HFF-Myc (cell line): ENCODE data around the gene ENTHD1.

Experiments used
- DNase-seq: peaks from one replicate; pipeline ENCODE4 v3.0.0-alpha.2; 2011; ENCODE audit warnings: low read depth; ENCODE audit errors: extremely low read depth
- H3K4me3 ChIP-seq: replicated peaks from 2 replicates; pipeline ENCODE4 v1.5.1; 2011; ENCODE audit warnings: low read depth, mild to moderate bottlenecking, control low read depth, low read length
- CTCF ChIP-seq: IDR thresholded peaks from 2 replicates; pipeline ENCODE4 v1.5.1; 2012; ENCODE audit warnings: mild to moderate bottlenecking, low read depth, low read length, control low read depth; ENCODE audit errors: missing control alignments

ENTHD1 gene

GRCh38 chr22:39713799-39714290, 179.7 kb downstream of the ENTHD1 start:
- TF ChIP-seq CTCF = no peak
- H3K4me3 ChIP-seq = no peak overlapping the region
- no peak for DNase-seq

GRCh38 chr22:39712751-39713525, 180.6 kb downstream of the ENTHD1 start:
- no peak for TF ChIP-seq CTCF
- DNase-seq = no peak
- no peak overlapping the region for H3K4me3 ChIP-seq

- TF ChIP-seq CTCF = no peak
- H3K4me3 ChIP-seq = no peak overlapping the region
- no peak for DNase-seq
Observed at GRCh38 chr22:39712081-39712480, 181.5 kb downstream of the ENTHD1 start.

- DNase-seq = no peak
Observed at GRCh38 chr22:39710380-39711150, 183.0 kb downstream of the ENTHD1 start.

GRCh38 chr22:39707816-39708215, 185.7 kb downstream of the ENTHD1 start:
- TF ChIP-seq CTCF = no peak
- DNase-seq = no peak
- no peak overlapping the region for H3K4me3 ChIP-seq

More at GRCh38 chr22:39710380-39711150, 183.0 kb downstream of the ENTHD1 start:
- H3K4me3 ChIP-seq = no peak overlapping the region
- TF ChIP-seq CTCF = no peak

GRCh38 chr22:39707351-39707750, 186.2 kb downstream of the ENTHD1 start:
- TF ChIP-seq CTCF = no peak
- no peak for DNase-seq
- no peak overlapping the region for H3K4me3 ChIP-seq
